GM06990 (cell line): Measurements from ENCODE around the gene NCK1.

Experiments
- DNase-seq: peaks from one replicate; pipeline ENCODE4 v3.0.0-alpha.2; 2011; ENCODE audit not compliant: insufficient read length; ENCODE audit errors: extremely low read depth
- H3K27me3 ChIP-seq: replicated peaks from 2 replicates; pipeline ENCODE4 v1.6.0; 2011; ENCODE audit warnings: low read length; ENCODE audit not compliant: control insufficient read depth, insufficient read depth
- H3K36me3 ChIP-seq: 2 replicates; pipeline ENCODE4 v1.5.1; 2011; ENCODE audit warnings: low read length; ENCODE audit not compliant: control insufficient read depth, insufficient read depth
- H3K4me3 ChIP-seq: replicated peaks from 2 replicates; pipeline ENCODE4 v1.5.1; 2011; ENCODE audit warnings: low read depth, mild to moderate bottlenecking, control low read depth, low read length
- CTCF ChIP-seq: IDR thresholded peaks from 2 replicates; pipeline ENCODE4 v1.5.1; 2011; ENCODE audit warnings: low read length, control low read depth, mild to moderate bottlenecking, inconsistent platforms; ENCODE audit not compliant: insufficient read depth, poor library complexity, severe bottlenecking

Gene NCK1

GRCh38 chr3:136903899-136904298 is 41.9 kb downstream of the NCK1 start:
- no peaks in the 10 kb centered on the region for H3K27me3 ChIP-seq
- DNase-seq = no peak
- no peak overlapping the region for H3K4me3 ChIP-seq
- TF ChIP-seq CTCF = no peak
- H3K36me3 ChIP-seq = no peaks in the 10 kb centered on the region; the same call in 1 of the 2 replicates

GRCh38 chr3:136904746-136905145 is 42.7 kb downstream of the NCK1 start:
- H3K36me3 ChIP-seq = no peaks in the 10 kb centered on the region; the same call in 1 of the 2 replicates
- no peak for TF ChIP-seq CTCF
- DNase-seq = no peak
- no peaks in the 10 kb centered on the region for H3K27me3 ChIP-seq
- no peak overlapping the region for H3K4me3 ChIP-seq

GRCh38 chr3:136905549-136905948 is 43.5 kb downstream of the NCK1 start:
- Histone ChIP-seq H3K36me3 (no peaks in the 10 kb centered on the region; the same call in 1 of the 2 replicates), H3K27me3 (no peaks in the 10 kb centered on the region), H3K4me3 (no peak overlapping the region)
- DNase-seq = no peak
- TF ChIP-seq CTCF = no peak

GRCh38 chr3:136906725-136907124 is 44.7 kb downstream of the NCK1 start:
- no peaks in the 10 kb centered on the region; the same call in 1 of the 2 replicates for H3K36me3 ChIP-seq
- no peak for DNase-seq
- H3K4me3 ChIP-seq = no peak overlapping the region
- H3K27me3 ChIP-seq = no peaks in the 10 kb centered on the region
- no peak for TF ChIP-seq CTCF

- no peak for DNase-seq
- Histone ChIP-seq H3K4me3 (no peak overlapping the region), H3K36me3 (no peaks in the 10 kb centered on the region; the same call in 1 of the 2 replicates), H3K27me3 (no peaks in the 10 kb centered on the region)
- TF ChIP-seq CTCF = no peak
These were observed 46.3 kb downstream of the NCK1 start for GRCh38 chr3:136908297-136908696.

- Histone ChIP-seq H3K36me3 (no peaks in the 10 kb centered on the region; the same call in 1 of the 2 replicates), H3K4me3 (no peak overlapping the region), H3K27me3 (no peaks in the 10 kb centered on the region)
- DNase-seq = no peak
- no peak for TF ChIP-seq CTCF
These were observed 47.2 kb downstream of the NCK1 start for GRCh38 chr3:136909187-136909586.
